Adrenal gland (tissue), 5 donors: Measurements from ENCODE around the gene KDM1A.

Experiments used
- CTCF ChIP-seq, 6 experiments: fragments of 450-650 bp in 4 of 6; fragments of 200-600 bp in 2 of 6; sonication (generic) in 1 of 6; IDR thresholded peaks; 1 replicate in 5 of 6; 2 replicates in 1 of 6; pipeline versions ENCODE4 v1.5.1 to v1.8.0; 2016 to 2021; ENCODE audit warnings: antibody characterized with exemption in 6 of 6, mild to moderate bottlenecking in 2 of 6, moderate library complexity in 1 of 6
- POLR2A ChIP-seq, 2 donors: fragments of 450-650 bp; IDR thresholded peaks; one replicate each; pipeline ENCODE4 v1.6.1; 2017; ENCODE audit warnings: antibody characterized with exemption in 2 of 2, mild to moderate bottlenecking in 2 of 2, moderate library complexity in 1 of 2
- donor health status: DM: no; HTN: no; CAD: no.

GRCh38 chr1:23111600-23112535 is 92.6 kb downstream of the KDM1A start:
- TF ChIP-seq CTCF (IDR thresholded peaks at IDR 0.05): no peak
- TF ChIP-seq POLR2A (IDR thresholded peaks at IDR 0.05): no peak
